ENCODE data around the gene CYTH1. TPM values are rescaled to one million over a fixed set of nuclear protein-coding genes. Genes with fewer than 3 reads are reported as not detected.

The CYTH1 gene
- total RNA-seq, 1 experiment from 2014 or later = 34.3 TPM

DNA sequence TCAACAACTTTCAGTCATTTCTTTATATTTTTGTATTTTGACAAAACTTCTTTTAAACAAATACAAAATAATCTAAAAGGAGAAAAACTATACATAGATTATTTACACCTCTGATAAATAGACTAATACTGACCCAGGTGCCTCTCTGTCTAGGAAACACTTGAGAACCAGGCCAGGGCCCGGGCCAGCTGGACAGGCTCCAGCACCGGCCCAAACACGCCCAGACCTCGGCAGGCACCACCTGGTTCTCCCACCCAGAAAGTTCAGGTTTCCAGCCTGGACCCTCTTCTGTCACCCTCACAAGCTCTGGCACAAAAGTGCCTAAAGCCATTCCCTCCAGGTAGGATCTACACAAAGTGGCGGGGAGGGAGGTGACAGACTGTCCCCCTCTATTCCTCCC is 107.9 kb downstream of the CYTH1 start:
- Histone ChIP-seq H3K4me3 (replicated peaks in 1 of 2; ENCODE audit: low read depth in 1 of 2, low read length in 2 of 2) (no peak overlapping the region), H3K4me1 (ENCODE audit: control insufficient read depth in 1 of 2, insufficient read depth in 2 of 2, low read length in 2 of 2) (peaks cover 0 to 11% of the 10 kb centered on the region in 2 experiments; a peak in 1 of 4 replicates), H3K79me2 (ENCODE audit: insufficient read depth, low read length) (no peaks in the 10 kb centered on the region), H3K9me3 (ENCODE audit: control insufficient read depth in 1 of 2, insufficient read depth in 1 of 2, low read depth in 1 of 2, low read length in 2 of 2) (no peaks in the 10 kb centered on the region), H3K27ac (ENCODE audit: low read depth, low read length) (no peak overlapping the region), H3K27me3 (ENCODE audit: insufficient read depth, low read length) (no peaks in the 10 kb centered on the region), H3K9ac (ENCODE audit: low read length) (no peak overlapping the region), H2AFZ (ENCODE audit: low read depth, low read length, poor library complexity, severe bottlenecking) (no peak overlapping the region), H4K20me1 (ENCODE audit: insufficient read depth) (no peaks in the 10 kb centered on the region), H3K36me3 (ENCODE audit: control insufficient read depth in 1 of 2, insufficient read depth in 2 of 2, low read length in 2 of 2) (peaks cover 0 to 25% of the 10 kb centered on the region in 2 experiments; a peak in 2 of 4 replicates), H3K9me2 (ENCODE audit: insufficient read depth) (no peaks in the 10 kb centered on the region), H3K4me2 (ENCODE audit: low read length) (no peak overlapping the region)
- BruUV-seq (replicated peaks) = no TSS peak
- ChIA-PET CTCF (no interaction called here), RAD21 (ENCODE audit: low non-redundant PET in 1 of 2, low total read pairs in 2 of 2, uncharacterized antibody in 2 of 2, unreplicated experiment in 2 of 2) (no interaction called here), POLR2A (no interaction called here)
- ATAC-seq (no peak), DNase-seq (ENCODE audit: low read depth, low spot score) (no peak)
- intact Hi-C loops (cut with micrococcal nuclease) = no loop called here
- TF ChIP-seq SRF (IDR thresholded peaks at IDR 0.05; ENCODE audit: low read depth) = no peak
- TF ChIP-seq ZNF274 (IDR thresholded peaks at IDR 0.05; ENCODE audit: low read depth, low read length) = no peak
- TF ChIP-seq EZH2phosphoT487 (IDR thresholded peaks at IDR 0.05; ENCODE audit: borderline replicate concordance) = no peak
- TF ChIP-seq JUND (IDR thresholded peaks at IDR 0.05) = no peak
- TF ChIP-seq SP1 (IDR thresholded peaks at IDR 0.05; ENCODE audit: low read depth) = no peak
- TF ChIP-seq, protein P1, sequence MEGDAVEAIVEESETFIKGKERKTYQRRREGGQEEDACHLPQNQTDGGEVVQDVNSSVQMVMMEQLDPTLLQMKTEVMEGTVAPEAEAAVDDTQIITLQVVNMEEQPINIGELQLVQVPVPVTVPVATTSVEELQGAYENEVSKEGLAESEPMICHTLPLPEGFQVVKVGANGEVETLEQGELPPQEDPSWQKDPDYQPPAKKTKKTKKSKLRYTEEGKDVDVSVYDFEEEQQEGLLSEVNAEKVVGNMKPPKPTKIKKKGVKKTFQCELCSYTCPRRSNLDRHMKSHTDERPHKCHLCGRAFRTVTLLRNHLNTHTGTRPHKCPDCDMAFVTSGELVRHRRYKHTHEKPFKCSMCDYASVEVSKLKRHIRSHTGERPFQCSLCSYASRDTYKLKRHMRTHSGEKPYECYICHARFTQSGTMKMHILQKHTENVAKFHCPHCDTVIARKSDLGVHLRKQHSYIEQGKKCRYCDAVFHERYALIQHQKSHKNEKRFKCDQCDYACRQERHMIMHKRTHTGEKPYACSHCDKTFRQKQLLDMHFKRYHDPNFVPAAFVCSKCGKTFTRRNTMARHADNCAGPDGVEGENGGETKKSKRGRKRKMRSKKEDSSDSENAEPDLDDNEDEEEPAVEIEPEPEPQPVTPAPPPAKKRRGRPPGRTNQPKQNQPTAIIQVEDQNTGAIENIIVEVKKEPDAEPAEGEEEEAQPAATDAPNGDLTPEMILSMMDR (IDR thresholded peaks at IDR 0.05 in 2 of 3, conservative IDR thresholded peaks at IDR 0.05 in 1 of 3; ENCODE audit: borderline replicate concordance in 1 of 3, insufficient read depth in 1 of 3, low read depth in 2 of 3, low read length in 2 of 3) = no peak
- TF ChIP-seq SIN3A (IDR thresholded peaks at IDR 0.05; ENCODE audit: low read depth) = no peak
- no peak for TF ChIP-seq POLR2AphosphoS5 (IDR thresholded peaks at IDR 0.05; ENCODE audit: low read depth, low read length)
- no peak for TF ChIP-seq YY1 (IDR thresholded peaks at IDR 0.05; ENCODE audit: extremely low read depth, insufficient replicate concordance, low read depth, low read length)
- no peak for TF ChIP-seq CBX3 (IDR thresholded peaks at IDR 0.05; ENCODE audit: low read depth)
- TF ChIP-seq ZFX (IDR thresholded peaks at IDR 0.05) = no peak
- TF ChIP-seq, protein P2, sequence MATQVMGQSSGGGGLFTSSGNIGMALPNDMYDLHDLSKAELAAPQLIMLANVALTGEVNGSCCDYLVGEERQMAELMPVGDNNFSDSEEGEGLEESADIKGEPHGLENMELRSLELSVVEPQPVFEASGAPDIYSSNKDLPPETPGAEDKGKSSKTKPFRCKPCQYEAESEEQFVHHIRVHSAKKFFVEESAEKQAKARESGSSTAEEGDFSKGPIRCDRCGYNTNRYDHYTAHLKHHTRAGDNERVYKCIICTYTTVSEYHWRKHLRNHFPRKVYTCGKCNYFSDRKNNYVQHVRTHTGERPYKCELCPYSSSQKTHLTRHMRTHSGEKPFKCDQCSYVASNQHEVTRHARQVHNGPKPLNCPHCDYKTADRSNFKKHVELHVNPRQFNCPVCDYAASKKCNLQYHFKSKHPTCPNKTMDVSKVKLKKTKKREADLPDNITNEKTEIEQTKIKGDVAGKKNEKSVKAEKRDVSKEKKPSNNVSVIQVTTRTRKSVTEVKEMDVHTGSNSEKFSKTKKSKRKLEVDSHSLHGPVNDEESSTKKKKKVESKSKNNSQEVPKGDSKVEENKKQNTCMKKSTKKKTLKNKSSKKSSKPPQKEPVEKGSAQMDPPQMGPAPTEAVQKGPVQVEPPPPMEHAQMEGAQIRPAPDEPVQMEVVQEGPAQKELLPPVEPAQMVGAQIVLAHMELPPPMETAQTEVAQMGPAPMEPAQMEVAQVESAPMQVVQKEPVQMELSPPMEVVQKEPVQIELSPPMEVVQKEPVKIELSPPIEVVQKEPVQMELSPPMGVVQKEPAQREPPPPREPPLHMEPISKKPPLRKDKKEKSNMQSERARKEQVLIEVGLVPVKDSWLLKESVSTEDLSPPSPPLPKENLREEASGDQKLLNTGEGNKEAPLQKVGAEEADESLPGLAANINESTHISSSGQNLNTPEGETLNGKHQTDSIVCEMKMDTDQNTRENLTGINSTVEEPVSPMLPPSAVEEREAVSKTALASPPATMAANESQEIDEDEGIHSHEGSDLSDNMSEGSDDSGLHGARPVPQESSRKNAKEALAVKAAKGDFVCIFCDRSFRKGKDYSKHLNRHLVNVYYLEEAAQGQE (IDR thresholded peaks at IDR 0.05; ENCODE audit: low read depth) = no peak

All from HCT116 (cell line).